ENCODE results near the gene CDK4.
"Not testable (repeated sequence)": the region's sequence is repeated elsewhere in the genome, so short reads cannot be mapped to it uniquely, and the experiment has no call there.

CDK4 gene

GRCh38 chr12:57751788-57752667 is at the start of gene CDK4:
CDK4 (minus strand) TSS chr12:57752310; CDS start chr12:57751717, 593 bp downstream.
- DNase-seq (ENCODE audit: low read depth) = peak; percentile 99

- DNase-seq (ENCODE audit: low read depth) = no peak
Observed at GRCh38 chr12:57800965-57801364, 48.9 kb upstream of the CDK4 start.

DNA sequence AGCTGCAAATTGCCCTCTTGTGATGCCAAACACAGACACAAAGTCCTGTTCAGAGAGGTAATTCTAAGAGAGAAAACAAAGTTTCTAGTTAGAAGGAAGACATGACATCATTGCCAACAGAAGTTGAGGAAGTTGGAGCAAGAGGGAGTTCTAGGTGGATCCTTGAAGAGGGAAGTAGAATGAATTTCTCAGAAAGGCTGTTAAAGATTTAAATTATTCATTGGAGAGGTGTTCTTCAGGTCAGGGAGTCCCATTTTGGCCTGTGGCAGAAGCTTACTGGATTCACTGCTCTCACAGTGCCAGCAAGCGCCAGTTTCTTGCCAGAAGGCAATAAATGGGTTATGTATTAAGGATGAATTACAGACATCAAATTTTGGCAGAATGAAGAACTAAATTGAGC is 45.8 kb upstream of the CDK4 start:
- no peak for DNase-seq (ENCODE audit: low read depth)

DNA sequence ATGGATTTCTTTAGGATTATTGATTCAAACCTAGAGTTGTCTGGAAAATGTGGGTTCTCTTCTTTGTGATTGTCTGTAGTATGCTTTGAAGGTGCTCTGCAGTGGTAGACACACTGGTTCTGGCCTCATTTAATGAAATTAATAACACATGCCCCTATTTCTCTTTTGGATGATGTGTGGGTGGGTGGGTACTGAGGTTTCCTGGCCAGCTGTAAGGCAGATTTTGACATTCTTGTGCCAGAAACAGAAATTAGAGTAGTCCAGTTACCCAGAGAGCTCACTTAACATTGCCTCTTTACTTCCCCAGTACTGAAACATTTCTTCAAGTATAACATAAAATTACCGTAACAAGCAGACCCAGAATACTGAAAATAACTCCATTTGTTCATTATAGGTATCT is 44.9 kb upstream of the CDK4 start:
- DNase-seq (ENCODE audit: low read depth) = no peak

DNA sequence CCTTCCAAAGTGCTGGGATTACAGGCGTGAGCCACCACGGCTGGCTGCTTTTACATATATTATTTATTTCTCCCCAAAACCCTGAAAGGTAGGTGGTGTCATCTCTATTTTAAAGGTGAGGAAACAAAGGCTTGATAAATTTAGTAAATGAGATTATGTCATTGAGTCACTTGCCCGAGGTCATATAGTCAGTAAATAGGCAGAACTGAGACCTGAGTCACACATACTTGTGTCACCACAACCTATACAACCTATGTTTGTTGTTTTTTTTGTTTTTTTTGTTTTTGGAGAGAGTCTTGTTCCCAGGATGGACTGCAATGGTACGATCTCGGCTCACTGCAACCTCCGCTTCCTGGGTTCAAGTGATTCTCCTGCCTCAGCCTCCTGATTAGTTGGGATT is 43.2 kb upstream of the CDK4 start:
- DNase-seq (ENCODE audit: low read depth) = no peak

GRCh38 chr12:57793920-57794319 is 41.8 kb upstream of the CDK4 start:
- DNase-seq (ENCODE audit: low read depth) = no peak

GRCh38 chr12:57783861-57784260 is 31.8 kb upstream of the CDK4 start:
- DNase-seq (ENCODE audit: low read depth) = no peak

DNA sequence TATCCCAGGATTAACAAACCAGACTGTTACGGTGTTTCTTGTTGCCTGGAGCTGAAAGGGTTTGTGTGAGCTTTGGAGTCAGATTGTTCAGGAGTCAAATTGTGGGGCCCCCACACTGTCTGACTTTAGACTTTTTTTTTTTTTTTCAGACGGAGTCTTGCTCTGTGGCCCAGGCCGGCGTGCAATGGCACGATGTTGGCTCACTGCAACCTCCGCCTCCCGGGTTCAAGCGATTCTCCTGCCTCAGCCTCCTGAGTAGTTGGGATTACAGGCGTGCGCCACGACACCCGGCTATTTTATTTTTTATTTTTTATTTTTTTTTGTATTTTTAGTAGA is 31.3 kb upstream of the CDK4 start:
- DNase-seq (ENCODE audit: low read depth) = no peak

- DNase-seq (ENCODE audit: low read depth) = peak; percentile 78
Observed at GRCh38 chr12:57782608-57783465, 30.7 kb upstream of the CDK4 start, which contains the start of gene TSFM. TSFM (plus strand) TSS chr12:57782787; CDS start chr12:57782802, 15 bp downstream.

DNA sequence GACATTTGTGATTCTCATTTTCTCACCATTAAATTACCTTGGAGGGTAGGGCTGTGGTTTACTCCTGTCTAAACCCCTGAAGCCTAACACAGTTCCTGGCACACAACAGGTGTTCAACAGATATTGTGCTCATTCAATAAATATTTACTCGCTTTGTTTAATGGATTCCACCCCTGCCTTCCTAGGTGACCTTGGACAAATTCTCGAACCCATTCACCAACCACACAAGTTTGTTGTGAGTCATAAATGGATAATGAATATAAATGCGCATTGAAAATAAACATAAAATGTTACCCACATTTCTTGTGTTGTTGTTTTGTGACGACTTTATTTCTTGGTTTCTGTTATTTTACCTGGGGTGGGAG is 30.1 kb upstream of the CDK4 start:
- no peak for DNase-seq (ENCODE audit: low read depth)

- DNase-seq (ENCODE audit: low read depth) = no peak
Observed at GRCh38 chr12:57781801-57782200, 29.7 kb upstream of the CDK4 start.

GRCh38 chr12:57781244-57781643 is 29.1 kb upstream of the CDK4 start:
- no peak for DNase-seq (ENCODE audit: low read depth)

DNA sequence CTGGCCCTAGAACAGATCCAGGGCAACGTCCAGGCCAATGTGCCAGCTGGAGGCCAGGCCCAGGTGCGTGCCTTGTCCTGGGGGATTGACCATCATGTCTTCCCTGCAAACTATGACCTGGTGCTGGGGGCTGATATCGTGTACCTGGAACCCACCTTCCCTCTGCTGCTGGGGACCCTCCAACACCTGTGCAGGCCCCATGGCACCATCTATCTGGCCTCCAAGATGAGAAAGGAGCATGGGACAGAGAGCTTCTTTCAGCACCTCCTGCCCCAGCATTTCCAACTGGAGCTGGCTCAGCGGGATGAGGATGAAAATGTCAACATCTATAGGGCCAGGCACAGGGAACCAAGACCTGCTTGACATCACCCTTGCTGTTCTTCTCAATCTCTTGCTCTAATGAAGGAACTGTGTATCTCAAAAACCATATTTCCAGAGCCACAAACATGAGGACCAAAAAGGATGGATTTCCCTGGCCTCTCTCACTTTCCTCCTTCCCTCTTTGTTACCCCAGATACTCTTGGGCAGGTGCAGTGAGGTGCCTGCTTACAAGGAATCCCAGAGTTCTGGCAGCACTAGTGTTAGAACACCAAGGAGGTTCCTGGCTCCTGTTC is 28.3 kb upstream of the CDK4 start:
- DNase-seq (ENCODE audit: low read depth) = no peak

DNA sequence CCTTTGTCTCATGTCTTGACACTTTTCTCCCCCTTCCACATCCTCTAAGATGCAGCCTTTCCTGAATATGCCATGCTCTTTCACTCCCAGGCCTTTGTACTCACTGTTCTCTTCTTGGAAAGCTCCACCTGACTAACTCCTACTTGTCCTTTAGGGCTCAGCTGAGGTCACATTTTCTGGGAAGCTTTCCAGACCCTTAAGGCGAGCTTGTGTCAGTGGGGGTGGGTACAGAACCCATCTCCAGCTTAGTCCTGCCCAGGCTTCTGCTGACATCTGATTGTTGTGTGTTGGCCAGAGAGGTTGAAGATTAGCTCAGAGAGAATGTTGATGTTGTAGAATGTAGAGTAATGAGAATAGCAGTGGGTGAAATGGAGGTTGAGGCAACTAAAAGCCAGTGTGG is 27.6 kb upstream of the CDK4 start:
- DNase-seq (ENCODE audit: low read depth) = no peak

DNA sequence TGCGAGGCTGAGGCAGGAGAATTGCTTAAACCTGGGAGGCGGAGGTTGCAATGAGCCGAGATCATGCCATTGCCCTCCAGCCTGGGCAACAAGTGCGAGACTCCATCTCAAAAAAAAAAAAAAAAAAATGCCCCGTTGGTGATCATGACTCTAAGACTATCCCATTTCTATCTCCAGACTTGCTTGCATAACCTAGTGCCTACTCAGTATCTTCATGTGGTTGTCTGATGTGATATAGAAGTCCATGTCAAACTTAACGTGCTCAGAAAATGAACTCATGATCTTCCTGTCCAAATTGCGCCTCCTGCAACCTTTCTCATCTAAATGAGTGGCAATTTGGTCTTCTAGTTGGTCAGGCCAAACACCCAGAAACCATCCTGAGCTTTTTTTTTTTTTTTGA is 25.8 kb upstream of the CDK4 start:
- DNase-seq (ENCODE audit: low read depth) = no peak

DNA sequence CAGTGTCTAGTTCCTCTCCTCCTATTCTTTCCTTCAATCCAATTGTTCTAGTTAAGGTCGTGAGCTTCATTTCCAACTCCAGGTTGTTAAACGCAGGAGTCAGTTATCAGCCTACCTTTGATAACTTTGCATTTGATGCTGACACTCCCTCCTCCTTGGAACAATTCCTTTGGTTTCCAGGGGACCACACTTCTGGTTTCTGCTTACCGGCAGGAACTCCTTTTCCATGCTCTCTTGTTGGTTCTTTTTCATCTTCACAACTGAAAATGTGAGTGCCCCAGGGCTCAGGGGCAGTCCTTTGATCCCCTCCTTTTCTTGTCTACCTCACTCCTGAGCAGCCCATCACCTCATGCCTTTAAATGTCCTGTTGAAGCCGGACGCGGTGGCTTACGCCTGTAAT is 25.3 kb upstream of the CDK4 start:
- no peak for DNase-seq (ENCODE audit: low read depth)

- no peak for DNase-seq (ENCODE audit: low read depth)
Observed at GRCh38 chr12:57776247-57776587, 24.1 kb upstream of the CDK4 start.

- no peak for DNase-seq (ENCODE audit: low read depth)
Observed at GRCh38 chr12:57775563-57776246, 23.6 kb upstream of the CDK4 start.

GRCh38 chr12:57775044-57775443 is 22.9 kb upstream of the CDK4 start:
- DNase-seq (ENCODE audit: low read depth) = no peak

GRCh38 chr12:57774634-57775033 is 22.5 kb upstream of the CDK4 start:
- DNase-seq (ENCODE audit: low read depth) = not testable (repeated sequence)

DNA sequence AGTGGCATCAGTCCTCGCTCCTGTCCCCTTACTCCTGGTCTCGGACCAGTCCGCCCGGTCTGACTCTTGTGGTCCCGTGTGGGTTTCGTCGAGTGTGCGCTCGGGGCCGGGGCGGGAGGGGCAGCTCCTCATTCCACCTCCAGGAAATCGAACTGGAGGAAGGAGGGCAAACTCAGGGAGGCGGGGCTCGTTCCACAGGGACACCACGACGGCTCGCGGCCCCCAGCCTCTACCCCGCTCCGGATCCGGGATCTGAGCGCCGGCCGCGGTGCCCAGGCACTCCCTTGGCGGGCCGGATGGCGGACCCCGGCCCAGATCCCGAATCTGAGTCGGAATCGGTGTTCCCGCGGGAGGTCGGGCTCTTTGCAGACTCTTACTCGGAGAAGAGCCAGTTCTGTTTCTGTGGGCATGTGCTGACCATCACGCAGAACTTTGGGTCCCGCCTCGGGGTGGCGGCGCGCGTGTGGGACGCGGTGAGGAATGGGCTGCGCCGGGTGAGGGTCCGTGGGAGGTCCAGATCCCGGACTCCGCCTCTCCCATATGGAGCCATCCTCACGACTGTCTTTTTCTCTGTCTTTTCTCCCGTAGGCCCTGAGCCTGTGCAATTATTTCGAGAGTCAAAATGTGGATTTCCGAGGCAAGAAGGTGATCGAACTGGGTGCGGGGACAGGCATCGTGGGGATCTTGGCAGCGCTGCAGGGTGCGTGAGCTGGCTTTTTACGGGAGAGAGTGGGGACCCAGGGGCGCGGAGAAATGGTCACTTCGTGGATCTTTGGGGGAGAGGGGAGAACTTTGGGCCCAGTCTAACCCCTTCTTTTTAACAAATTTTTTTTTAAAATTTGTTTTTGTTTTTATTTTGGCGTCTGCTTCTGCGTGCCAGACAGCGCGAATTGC is 20.6 kb upstream of the CDK4 start, which contains the start of gene EEF1AKMT3:
Gene EEF1AKMT3, plus strand, starts transcription at position 186 of the 894 bp plus-strand sequence. Its CDS starts 111 bp downstream, at position 297.
- peak; percentile 44 for DNase-seq (ENCODE audit: low read depth)
